IMR-90 (cell line): Measurements from ENCODE around the gene EDA. TPM values are rescaled to one million over a fixed set of nuclear protein-coding genes. Genes with fewer than 3 reads are reported as not detected.

Experiments used
- ATAC-seq: fragments of 200-7000 bp; cut with Tn5 transposase; 2 replicates; pipeline ENCODE4 v1.9.1; 2020; ENCODE audit warnings: low read depth, mild to moderate bottlenecking, moderate library complexity
- BruUV-seq: library from RNA; stranded (reverse); fragments of 400-500 nt; replicated peaks from 2 replicates; lab custom pipeline; 2021; lab: Mats Ljungman, UMichigan
- CTCF ChIA-PET: fragments of 300-600 bp; formaldehyde crosslinking; extraction: SDS; loops from one replicate; lab custom pipeline; 2021; ENCODE audit warnings: antibody characterized with exemption; lab: Yijun Ruan, JAX
- POLR2A ChIA-PET: fragments of 300-600 bp; sonication (Branson Sonifier 250); formaldehyde crosslinking; loops from one replicate; lab custom pipeline; 2022; ENCODE audit warnings: antibody characterized with exemption; ENCODE audit not compliant: unreplicated experiment; lab: Charles Lee
- DNase-seq: peaks from one replicate; pipeline ENCODE4 v3.0.0; 2013
- H2AFZ ChIP-seq: replicated peaks from 2 replicates; pipeline ENCODE3; 2013; ENCODE audit warnings: low read length, mild to moderate bottlenecking; ENCODE audit not compliant: poor library complexity
- H2AK5ac ChIP-seq: 2 replicates; pipeline ENCODE4 v1.6.1; 2013; ENCODE audit warnings: low read depth, low read length, inconsistent platforms
- H2AK9ac ChIP-seq: replicated peaks from 2 replicates; pipeline ENCODE3; 2013; ENCODE audit warnings: mild to moderate bottlenecking, low read depth, low read length, moderate library complexity; ENCODE audit not compliant: poor library complexity
- H2BK120ac ChIP-seq: 2 replicates; pipeline ENCODE4 v1.6.1; 2013; ENCODE audit warnings: low read depth, low read length, inconsistent platforms
- H2BK15ac ChIP-seq: 3 replicates; pipeline ENCODE4 v1.6.1; 2013; ENCODE audit warnings: low read depth, low read length, inconsistent platforms
- H2BK20ac ChIP-seq: 2 replicates; pipeline ENCODE4 v1.6.1; 2013; ENCODE audit warnings: low read depth, mild to moderate bottlenecking, inconsistent platforms, low read length, moderate library complexity
- H2BK5ac ChIP-seq: 2 replicates; pipeline ENCODE4 v1.6.1; 2013; ENCODE audit warnings: mild to moderate bottlenecking, low read depth, low read length, inconsistent platforms; ENCODE audit not compliant: poor library complexity, severe bottlenecking
- H3K14ac ChIP-seq: replicated peaks from 2 replicates; pipeline ENCODE4 v1.6.1; 2013; ENCODE audit warnings: low read depth, low read length, inconsistent platforms
- H3K18ac ChIP-seq: 2 replicates; pipeline ENCODE4 v1.6.1; 2013; ENCODE audit warnings: low read depth, low read length, control low read depth
- H3K23ac ChIP-seq: 2 replicates; pipeline ENCODE4 v1.6.1; 2013; ENCODE audit warnings: low read depth, low read length, inconsistent platforms
- H3K27ac ChIP-seq: 2 replicates; pipeline ENCODE4 v1.5.1; 2013; ENCODE audit warnings: mild to moderate bottlenecking, control low read depth, low read length; ENCODE audit not compliant: insufficient read depth
- H3K27me3 ChIP-seq: 2 replicates; pipeline ENCODE4 v1.6.1; 2013; ENCODE audit warnings: low read length; ENCODE audit not compliant: control insufficient read depth, insufficient read depth
- H3K36me3 ChIP-seq: 2 replicates; pipeline ENCODE4 v1.6.1; 2013; ENCODE audit warnings: low read length, mixed read lengths; ENCODE audit not compliant: control insufficient read depth, insufficient read depth
- H3K4ac ChIP-seq: 2 replicates; pipeline ENCODE4 v1.6.1; 2013; ENCODE audit warnings: low read depth, low read length, inconsistent platforms
- H3K4me1 ChIP-seq: 2 replicates; pipeline ENCODE4 v1.6.1; 2013; ENCODE audit warnings: low read length, mixed read lengths; ENCODE audit not compliant: control insufficient read depth, insufficient read depth
- H3K4me2 ChIP-seq: 2 replicates; pipeline ENCODE4 v1.6.1; 2013; ENCODE audit warnings: low read depth, mild to moderate bottlenecking, control low read depth, low read length, moderate library complexity
- H3K4me3 ChIP-seq: 2 replicates; pipeline ENCODE4 v1.5.1; 2013; ENCODE audit warnings: low read depth, mild to moderate bottlenecking, control low read depth, low read length, moderate library complexity; ENCODE audit not compliant: insufficient read depth
- H3K56ac ChIP-seq: 2 replicates; pipeline ENCODE4 v1.6.1; 2013; ENCODE audit warnings: low read length, inconsistent platforms; ENCODE audit not compliant: insufficient read depth; ENCODE audit errors: extremely low read depth
- H3K79me1 ChIP-seq, 2 experiments: 2 replicates each; pipeline ENCODE4 v1.6.1; 2013; ENCODE audit warnings: low read length in 2 of 2, inconsistent platforms in 1 of 2, low read depth in 1 of 2
- H3K9ac ChIP-seq: 2 replicates; pipeline ENCODE4 v1.6.1; 2013; ENCODE audit warnings: low read depth, low read length, control low read depth
- H3K9me1 ChIP-seq: 2 replicates; pipeline ENCODE4 v1.6.1; 2013; ENCODE audit warnings: low read length, inconsistent platforms; ENCODE audit not compliant: insufficient read depth
- H3K9me3 ChIP-seq: 2 replicates; pipeline ENCODE4 v1.6.1; 2013; ENCODE audit warnings: low read length; ENCODE audit not compliant: control insufficient read depth, insufficient read depth
- H4K20me1 ChIP-seq: 2 replicates; pipeline ENCODE4 v1.6.1; 2013; ENCODE audit warnings: low read length, inconsistent platforms; ENCODE audit not compliant: insufficient read depth
- H4K5ac ChIP-seq: 2 replicates; pipeline ENCODE4 v1.6.1; 2013; ENCODE audit warnings: mild to moderate bottlenecking, low read depth, low read length, control low read depth
- H4K8ac ChIP-seq, 2 experiments: 2 replicates each; pipeline ENCODE4 v1.6.1; 2013; ENCODE audit warnings: low read depth in 2 of 2, low read length in 2 of 2, control low read depth in 1 of 2, inconsistent platforms in 1 of 2
- H4K91ac ChIP-seq: 2 replicates; pipeline ENCODE4 v1.6.1; 2013; ENCODE audit warnings: low read depth, low read length, inconsistent platforms; ENCODE audit not compliant: insufficient read depth
- FOS ChIP-seq: fragments of 150-350 bp; IDR thresholded peaks from 2 replicates; pipeline ENCODE4 v1.6.1; 2016; ENCODE audit warnings: low read depth, low read length
- SMC3 ChIP-seq: fragments of 150-350 bp; IDR thresholded peaks from 2 replicates; pipeline ENCODE4 v1.6.1; 2016; ENCODE audit warnings: low read depth, mild to moderate bottlenecking, antibody characterized with exemption, low read length, moderate library complexity
- WGBS, 2 experiments: methylation state at CpG; one replicate each; pipeline versions ENCODE4 v1.1.5 to v1.1.7; 2013; ENCODE audit warnings: missing lambda C conversion rate in 2 of 2; ENCODE audit not compliant: insufficient read length in 1 of 2; ENCODE audit errors: extremely low coverage in 2 of 2; 5-methylcytosine and 5-hydroxymethylcytosine counted together
- dilution Hi-C: fragments of 300-500 bp; cut with HindIII; formaldehyde crosslinking; loops from one replicate; pipeline ENCODE4 v1.14.3; 2018; ENCODE audit warnings: low sequenced_read_pairs; ENCODE audit not compliant: unreplicated experiment
- in situ Hi-C: fragments of 300-500 bp; cut with MboI; formaldehyde crosslinking; loops from 3 replicates; pipeline ENCODE4 v1.14.3; 2019; ENCODE audit warnings: low sequenced_read_pairs, inconsistent platforms, mixed read lengths
- intact Hi-C: fragments of 100-400 bp; cut with micrococcal nuclease; formaldehyde crosslinking; loops from 2 replicates; pipeline ENCODE4 v1.10.0; 2022
- polyA plus RNA-seq, 3 experiments: library from polyadenylated mRNA; depleted of rRNA; stranded (reverse); fragments of >200 nt; gene quantifications; 2 replicates each; pipeline ENCODE4 v1.2.3, GENCODE V29; 2012; ENCODE audit warnings: low replicate concordance in 1 of 3
- total RNA-seq: library from RNA; depleted of rRNA; stranded (reverse); fragments of >200 nt; gene quantifications from 2 replicates; pipeline ENCODE4 v1.2.3, GENCODE V29; 2012

EDA gene
- total and polyA plus RNA-seq, 2 of the 4 experiments (the other 2 are of a cell fraction), result under 0.01 TPM; not detected in 1

DNA sequence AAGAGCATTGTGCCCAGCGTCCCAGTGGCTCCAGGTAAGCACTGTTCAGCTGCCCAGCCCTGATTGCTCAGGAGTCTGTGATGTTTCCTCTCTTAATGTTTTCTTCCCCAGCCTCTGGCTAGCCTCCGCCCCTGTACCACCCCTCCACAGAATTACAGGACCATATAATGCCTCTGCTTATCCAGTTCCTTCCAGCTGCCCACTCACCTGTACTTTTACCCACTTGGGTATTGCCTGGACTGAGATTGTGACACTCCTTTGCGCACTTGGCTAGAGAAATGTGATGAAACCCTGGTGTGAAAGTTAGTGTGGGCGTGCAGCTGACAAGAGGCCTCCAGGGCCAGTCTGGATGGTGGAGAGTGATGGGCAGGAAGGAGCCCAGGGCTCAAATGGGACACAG lies 434.0 kb downstream of the EDA start, which contains the start of gene AWAT2:
Gene AWAT2 (minus strand): TSS at position 14 of the 400 bp plus-strand sequence. CDS start 6 bp downstream, at position 8.
- no peaks in the 10 kb centered on the region for H4K20me1 ChIP-seq
- no peaks in the 10 kb centered on the region for H3K4me1 ChIP-seq
- no peak within 1 kb of the TSS for H4K8ac ChIP-seq
- H4K91ac ChIP-seq, result no peak within 1 kb of the TSS
- ATAC-seq, result no peak
- H3K56ac ChIP-seq, result no peak within 1 kb of the TSS
- no peaks in the 10 kb centered on the region for H3K9me1 ChIP-seq
- WGBS, 2 experiments, result 44% methylated on average over 2 of the region's 4 CpGs; no CpG with 5 or more reads in 1 of the 2 experiments
- H3K79me1 ChIP-seq, result no peaks in the 10 kb centered on the region
- no peak within 1 kb of the TSS for H3K14ac ChIP-seq
- H3K27ac ChIP-seq, result no peak within 1 kb of the TSS
- no peak within 1 kb of the TSS for H3K4me3 ChIP-seq
- POLR2A ChIA-PET, result no interaction called here
- dilution Hi-C loops, result no loop called here
- no peak within 1 kb of the TSS for H3K4ac ChIP-seq
- H3K36me3 ChIP-seq, result no peaks in the 10 kb centered on the region
- H3K9me3 ChIP-seq, result no peaks in the 10 kb centered on the region
- no TSS peak for BruUV-seq
- peaks cover 2% of the 10 kb centered on the region for H3K27me3 ChIP-seq
- H3K9ac ChIP-seq, result no peak within 1 kb of the TSS
- no peak within 1 kb of the TSS for H2BK120ac ChIP-seq
- no peak within 1 kb of the TSS for H3K23ac ChIP-seq
- DNase-seq, result no peak
- H2AK9ac ChIP-seq, result no peak within 1 kb of the TSS
- H2BK5ac ChIP-seq, result no peak within 1 kb of the TSS
- H2AFZ ChIP-seq, result no peak within 1 kb of the TSS
- H2BK20ac ChIP-seq, result no peak within 1 kb of the TSS
- no peak within 1 kb of the TSS for H3K18ac ChIP-seq
- no peak within 1 kb of the TSS for H2AK5ac ChIP-seq
- H3K4me2 ChIP-seq, result no peak within 1 kb of the TSS
- in situ Hi-C loops, result no loop called here
- intact Hi-C loops, result no loop called here
- TF ChIP-seq FOS (no peak), SMC3 (no peak)
- H2BK15ac ChIP-seq, result no peak within 1 kb of the TSS
- CTCF ChIA-PET, result interaction anchor here (0.6 kb wide), 1 partner anchor 461 kb away, joined by 5 read pairs; no protein-coding TSS in a partner anchor
- H4K5ac ChIP-seq, result no peak within 1 kb of the TSS
